NOMO-1 treated with DMSO at 0.1 percent for 48 hours (cell line): ENCODE results near the gene MYO1G.
"Not testable (repeated sequence)": the region's sequence is repeated elsewhere in the genome, so short reads cannot be mapped to it uniquely, and the experiment has no call there.

Experiments
- DNase-seq: peaks from one replicate; lab custom pipeline; 2025; ENCODE audit not compliant: unreplicated experiment; lab: John Stamatoyannopoulos, UW

Gene MYO1G

GRCh38 chr7:44999245-45000092, 20.7 kb upstream of the MYO1G start:
- DNase-seq: peak; percentile 98

DNA sequence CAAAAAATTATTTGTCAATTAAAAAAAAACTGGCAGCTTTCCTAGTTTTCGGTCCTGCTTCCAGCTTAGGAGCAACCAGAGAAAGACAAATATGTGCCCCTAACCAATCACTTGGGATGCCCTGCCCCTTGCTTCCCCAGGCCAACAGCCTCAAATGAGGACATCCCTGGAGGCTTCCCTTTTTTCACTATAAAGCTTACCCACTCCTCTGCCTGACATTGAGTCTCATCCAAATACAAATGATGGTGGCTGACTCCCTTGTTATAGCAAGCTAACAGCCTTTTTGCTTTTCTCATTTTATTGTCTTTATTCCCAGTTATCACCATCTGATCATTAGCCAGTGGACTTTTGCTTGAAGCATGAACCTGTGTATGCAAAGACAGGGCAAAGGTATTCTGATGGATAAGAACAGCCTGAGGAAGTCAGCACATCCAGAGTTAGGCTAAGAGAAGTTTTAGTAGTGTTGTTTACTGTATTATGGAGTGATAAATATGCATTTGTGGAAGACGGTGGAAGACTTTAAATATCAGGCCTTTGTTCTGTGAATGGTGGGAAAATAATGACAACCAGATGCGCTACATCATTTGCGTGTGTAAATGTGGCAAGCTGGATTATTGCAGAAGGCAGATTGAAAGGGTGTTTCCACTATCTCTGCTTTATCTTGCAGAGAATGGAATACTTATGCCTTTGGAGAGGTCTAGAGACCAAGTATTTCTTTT, 19.5 kb upstream of the MYO1G start:
- DNase-seq: no peak

DNA sequence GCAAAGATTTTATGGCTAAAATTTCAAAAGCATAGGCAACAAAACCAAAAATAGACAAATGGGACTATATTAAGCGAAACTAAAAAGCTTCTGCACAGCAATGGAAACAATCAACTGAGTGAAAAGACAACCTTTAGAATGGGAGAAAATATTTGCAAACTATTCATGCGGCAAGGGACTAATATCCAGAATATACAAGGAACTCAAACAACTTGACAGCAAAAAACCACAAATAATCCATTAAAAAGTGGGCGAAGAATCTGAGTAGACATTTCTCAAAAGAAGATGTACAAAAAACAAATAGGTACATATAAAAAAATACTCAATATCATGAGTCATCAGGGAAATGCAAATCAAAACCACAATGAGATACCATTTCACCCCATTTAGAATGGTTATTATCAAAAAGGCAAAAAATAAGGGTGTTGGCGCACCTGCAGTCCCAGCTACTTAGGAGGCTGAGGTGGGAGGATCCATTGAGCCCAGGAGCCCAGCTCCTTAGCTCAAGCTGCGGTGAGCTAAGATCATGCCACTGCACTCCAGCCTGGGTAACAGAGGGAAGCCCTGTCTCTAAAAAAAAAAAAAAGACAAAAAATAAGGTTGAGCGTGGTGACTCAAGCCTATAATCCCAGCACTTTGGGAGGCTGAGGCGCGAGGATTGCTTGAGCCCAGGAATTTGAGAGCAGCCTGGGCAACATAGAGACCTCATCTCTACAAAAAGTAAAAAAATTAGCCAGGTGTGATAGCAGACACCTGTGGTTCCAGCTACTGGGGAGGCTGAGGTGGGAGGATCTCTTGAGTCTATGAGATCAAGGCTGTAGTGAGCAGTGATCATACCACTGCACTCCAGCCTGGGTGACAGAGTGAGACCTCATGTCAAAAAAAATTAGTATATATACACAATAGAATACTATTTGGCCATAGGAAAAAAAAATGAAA, 17.0 kb upstream of the MYO1G start:
- DNase-seq: no peak

DNA sequence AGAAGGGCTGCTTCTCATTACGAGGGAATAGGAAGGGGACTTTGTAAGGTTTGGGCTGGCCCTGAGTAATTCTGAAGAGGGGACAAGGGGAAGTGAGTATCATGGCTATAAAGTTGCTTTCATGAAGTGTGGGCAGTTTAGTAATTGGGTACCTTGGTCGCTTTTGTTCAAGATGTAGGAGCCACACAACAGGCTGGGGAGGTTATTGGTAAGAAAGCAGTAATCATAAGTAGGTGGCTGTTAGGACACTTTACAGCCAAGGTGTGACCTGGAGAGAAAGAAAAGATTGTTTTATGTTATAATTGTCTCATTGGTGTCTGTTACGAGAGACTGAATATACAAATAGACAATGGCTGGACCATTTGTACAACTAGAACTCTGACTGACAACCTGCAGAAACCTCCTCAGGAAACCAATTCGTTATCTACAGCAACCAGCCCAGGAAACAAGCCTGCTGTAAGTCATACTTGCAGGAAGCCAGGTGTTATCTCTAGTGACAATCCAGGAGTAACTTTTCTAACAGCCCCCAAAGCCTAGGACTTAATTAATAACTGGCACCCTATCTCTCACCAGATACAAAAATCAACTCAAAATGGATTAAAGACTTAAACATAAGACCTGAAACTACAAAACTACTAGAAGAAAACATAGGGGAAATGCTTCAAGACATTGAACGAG, 16.2 kb upstream of the MYO1G start:
- no peak for DNase-seq

DNA sequence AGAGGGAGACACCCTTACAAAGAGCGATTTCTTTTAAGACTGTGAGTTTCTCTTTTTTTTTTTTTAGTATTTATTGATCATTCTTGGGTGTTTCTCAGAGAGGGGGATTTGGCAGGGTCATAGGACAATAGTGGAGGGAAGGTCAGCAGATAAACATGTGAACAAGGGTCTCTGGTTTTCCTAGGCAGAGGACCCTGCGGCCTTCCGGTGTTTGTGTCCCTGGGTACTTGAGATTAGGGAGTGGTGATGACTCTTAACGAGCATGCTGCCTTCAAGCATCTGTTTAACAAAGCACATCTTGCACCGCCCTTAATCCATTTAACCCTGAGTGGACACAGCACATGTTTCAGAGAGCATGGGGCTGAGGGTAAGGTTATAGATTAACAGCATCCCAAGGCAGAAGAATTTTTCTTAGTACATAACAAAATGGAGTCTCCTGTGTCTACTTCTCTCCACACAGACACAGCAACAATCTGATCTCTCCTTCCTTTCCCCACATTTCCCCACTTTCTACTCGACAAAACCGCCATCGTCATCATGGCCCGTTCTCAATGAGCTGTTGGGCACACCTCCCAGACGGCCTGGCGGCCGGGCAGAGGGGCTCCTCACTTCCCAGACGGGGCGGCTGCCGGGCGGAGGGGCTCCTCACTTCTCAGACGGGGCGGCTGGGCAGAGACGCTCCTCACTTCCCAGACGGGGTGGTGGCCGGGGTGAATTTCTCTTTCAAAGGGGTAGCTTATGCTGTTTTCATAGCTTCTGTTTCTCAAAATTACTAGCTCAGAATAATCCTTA, 13.4 kb upstream of the MYO1G start:
- DNase-seq: not testable (repeated sequence)

DNA sequence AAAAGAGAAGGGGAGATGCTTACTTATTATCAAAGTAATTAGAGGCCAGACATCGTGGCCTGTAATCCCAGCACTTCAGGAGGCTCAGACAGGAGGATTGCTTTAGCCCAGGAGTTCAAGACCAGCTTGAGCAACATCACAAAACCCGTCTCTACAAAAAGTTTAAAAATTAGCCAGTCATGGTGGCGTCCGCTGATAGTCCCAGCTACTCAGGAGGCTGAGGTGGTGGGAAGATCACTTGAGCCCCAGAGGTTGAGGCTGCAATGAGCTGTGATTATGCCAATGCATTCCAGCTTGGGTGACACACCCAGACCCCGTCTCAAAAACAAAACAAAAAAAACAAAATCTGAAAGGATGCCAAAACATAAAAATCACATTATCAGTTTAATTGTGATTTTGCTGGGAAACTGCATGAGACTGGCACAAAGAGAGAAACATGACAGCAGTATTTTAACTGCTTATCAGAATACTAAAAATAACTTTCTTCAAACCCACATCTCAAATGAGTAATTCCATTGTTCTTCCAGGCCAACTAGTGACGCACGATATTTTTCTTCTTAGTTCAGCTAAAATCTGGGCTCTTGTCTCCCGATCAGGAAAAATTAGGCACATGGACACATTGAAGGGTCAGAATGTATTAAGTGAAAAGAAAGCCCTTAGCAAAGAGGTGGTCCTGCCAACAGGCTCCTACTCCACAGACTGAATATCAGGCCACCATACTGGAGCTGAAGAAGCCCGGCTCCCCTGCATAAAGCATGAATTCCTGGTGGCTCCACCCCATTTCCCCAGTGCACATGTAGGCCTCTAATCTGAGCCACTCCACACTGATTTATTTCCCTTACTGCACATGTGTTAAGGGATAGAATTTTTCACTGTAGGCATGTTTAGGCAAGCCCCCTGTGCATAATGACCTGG, 11.6 kb upstream of the MYO1G start:
- DNase-seq: no peak

DNA sequence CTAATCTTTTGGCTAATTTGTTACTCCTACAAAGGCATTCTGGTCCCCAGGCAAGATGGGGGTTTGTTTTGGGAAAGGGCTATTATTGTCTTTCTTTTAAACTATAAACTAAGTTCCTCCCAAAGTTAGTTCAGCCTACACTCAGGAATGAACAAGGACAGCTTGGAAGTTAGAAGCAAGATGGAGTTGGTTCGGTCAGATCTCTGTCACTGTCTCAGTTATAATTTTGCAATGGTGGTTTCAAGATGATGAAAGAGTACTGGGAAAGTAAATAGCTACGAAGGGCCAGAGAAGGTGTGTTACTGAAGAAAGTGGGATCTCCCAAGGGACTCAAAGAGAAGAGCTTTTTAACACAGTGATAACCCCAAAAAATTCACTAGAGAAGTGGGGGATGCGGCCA, 10.3 kb upstream of the MYO1G start:
- no peak for DNase-seq

DNA sequence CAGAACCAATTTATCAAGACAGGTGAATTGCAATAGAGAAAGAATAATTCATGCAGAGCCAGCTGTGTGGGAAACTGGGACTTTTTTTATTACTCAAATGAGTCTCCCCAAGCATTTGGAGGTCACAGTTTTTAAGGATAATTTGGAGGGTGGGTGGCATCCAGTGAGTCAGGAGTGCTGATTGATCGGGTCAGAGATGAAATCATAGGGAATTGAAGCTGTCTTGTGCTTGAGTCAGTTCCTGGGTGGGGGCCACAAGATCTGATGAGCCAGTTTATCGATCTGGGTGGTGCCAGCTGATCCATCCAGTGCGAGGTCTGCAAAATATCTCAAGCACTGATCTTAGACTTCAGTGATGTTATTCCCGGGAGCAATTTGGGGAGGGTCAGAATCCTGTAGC, 9.9 kb upstream of the MYO1G start:
- DNase-seq: no peak

- DNase-seq: no peak
Measured at GRCh38 chr7:44987996-44988395, 9.2 kb upstream of the MYO1G start.

GRCh38 chr7:44987457-44987856, 8.6 kb upstream of the MYO1G start:
- no peak for DNase-seq

GRCh38 chr7:44986218-44987053, 7.6 kb upstream of the MYO1G start:
- peak; percentile 90 for DNase-seq

DNA sequence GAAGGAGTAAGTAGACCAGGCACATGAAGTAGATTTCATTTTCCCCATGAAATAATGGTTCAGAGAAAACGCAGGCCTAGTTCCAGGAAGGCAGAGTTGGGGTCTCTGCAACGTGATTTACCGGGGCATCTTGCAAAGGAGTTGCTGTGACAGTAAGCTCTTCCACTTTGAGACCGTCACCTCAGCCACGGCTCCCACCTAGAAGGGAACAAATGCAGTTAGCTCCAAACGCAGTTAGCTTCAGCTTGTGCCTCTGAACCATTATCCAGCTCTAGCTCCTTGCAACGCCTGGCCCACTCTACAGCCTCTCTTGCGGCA, 7.0 kb upstream of the MYO1G start:
- DNase-seq: no peak

GRCh38 chr7:44985033-44985695, 6.3 kb upstream of the MYO1G start:
- DNase-seq: no peak

- no peak for DNase-seq
Measured at GRCh38 chr7:44984478-44984758, 5.6 kb upstream of the MYO1G start.

GRCh38 chr7:44983742-44984477, 5.1 kb upstream of the MYO1G start:
- DNase-seq: no peak

- DNase-seq: no peak
Measured at GRCh38 chr7:44982970-44983369, 4.2 kb upstream of the MYO1G start.

DNA sequence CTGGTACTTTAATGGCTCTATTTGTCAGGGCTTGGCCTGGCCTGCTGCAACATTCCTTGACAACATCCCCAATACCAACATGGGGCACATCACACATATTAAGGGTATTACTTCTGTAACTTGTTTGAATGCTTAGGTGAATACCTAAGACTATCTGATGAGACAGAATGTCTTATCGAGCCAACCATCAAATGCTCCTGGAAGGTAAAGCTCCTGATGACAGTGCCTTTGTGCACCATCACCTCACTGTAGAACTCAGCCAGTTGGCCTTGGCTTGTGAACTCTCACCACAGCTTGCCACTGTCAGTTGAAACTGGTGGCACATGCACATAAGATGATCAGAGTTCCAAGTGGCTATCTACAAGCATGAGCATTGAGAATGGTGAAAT, 3.7 kb upstream of the MYO1G start:
- no peak for DNase-seq
